K562 (cell line): ENCODE data around the gene GRIA4. TPM values are rescaled to one million over a fixed set of nuclear protein-coding genes. Genes with fewer than 3 reads are reported as not detected.

Source experiments
- ARID4B ChIP-seq: sonication (generic); formaldehyde crosslinking; IDR thresholded peaks from 2 replicates; pipeline ENCODE4 v1.8.0; 2022; ENCODE audit warnings: mild to moderate bottlenecking, missing genetic modification reagents
- CREB1 ChIP-seq, 2 experiments: sonication (generic) in 1 of 2; formaldehyde crosslinking in 1 of 2; IDR thresholded peaks; 2 replicates each; pipeline versions ENCODE4 v1.6.1 to v1.8.0; 2012 to 2022; ENCODE audit warnings: inconsistent platforms in 1 of 2, mild to moderate bottlenecking in 1 of 2, missing genetic modification reagents in 1 of 2, moderate library complexity in 1 of 2
- ETV5 ChIP-seq: sonication (generic); formaldehyde crosslinking; IDR thresholded peaks from 2 replicates; pipeline ENCODE4 v1.4.0; 2020; ENCODE audit warnings: low read depth, mild to moderate bottlenecking, missing genetic modification reagents
- FOS ChIP-seq: IDR thresholded peaks from 3 replicates; pipeline ENCODE4 v1.6.1; 2011; ENCODE audit not compliant: insufficient read length; ENCODE audit errors: extremely low read depth
- IRF1 ChIP-seq: sonication (generic); formaldehyde crosslinking; IDR thresholded peaks from 2 replicates; pipeline ENCODE4 v1.8.0; 2022; ENCODE audit warnings: missing genetic modification reagents, mild to moderate bottlenecking, borderline replicate concordance
- L3MBTL2 ChIP-seq: fragments of 450-650 bp; IDR thresholded peaks from 2 replicates; pipeline ENCODE4 v1.6.1; 2016; ENCODE audit warnings: mild to moderate bottlenecking, moderate library complexity
- RBM25 ChIP-seq: fragments of 200-400 bp; formaldehyde crosslinking; IDR thresholded peaks from 2 replicates; pipeline ENCODE4 v1.6.1; 2018; ENCODE audit warnings: low read length, low read depth, moderate library complexity; ENCODE audit not compliant: severe bottlenecking
- THAP12 ChIP-seq: fragments of 250-450 bp; sonication (Bioruptor Pico); IDR thresholded peaks from 2 replicates; pipeline ENCODE4 v1.9.0; 2021; ENCODE audit warnings: mild to moderate bottlenecking, inconsistent platforms
- ZKSCAN1 ChIP-seq: fragments of 150-350 bp; IDR thresholded peaks from 2 replicates; pipeline ENCODE4 v1.6.1; 2016; ENCODE audit warnings: low read depth, low read length
- polyA plus RNA-seq, 8 experiments: library from polyadenylated mRNA; depleted of rRNA in 4 of 8; stranded (reverse) in 5 of 8; unstranded in 3 of 8; fragments of >200 nt; fragmentation: Nextera tagmentation in 2 of 8; fragmentation: Illumina TruSeq in 1 of 8; extraction: Ambion mirVana in 2 of 8; extraction: Trizol in 1 of 8; gene quantifications; 2 replicates each; pipeline versions ENCODE4 v1.2.1 to v1.2.3, GENCODE V29; 2011 to 2014; ENCODE audit warnings: inconsistent platforms in 1 of 8, missing spikeins in 1 of 8
- total RNA-seq, 7 experiments: library from RNA; depleted of rRNA in 6 of 7; stranded (reverse); fragments of >200 nt in 6 of 7; fragmentation: Illumina TruSeq in 2 of 7; extraction: Trizol in 2 of 7; gene quantifications; 2 replicates each; pipeline versions ENCODE4 v1.2.1 to v1.2.3, GENCODE V29; 2011 to 2021; ENCODE audit warnings: low replicate concordance in 1 of 7

Gene GRIA4
- total and polyA plus RNA-seq, 9 of the 15 experiments (the other 6 are each of a cell fraction or from before 2014, with no cell fraction given): not detected

- TF ChIP-seq ARID4B (no peak), L3MBTL2 (no peak), CREB1 (IDR thresholded peaks at IDR 0.05) (no peak), CREB1 (CRISPR knock-in tag; IDR thresholded peaks at IDR 0.05) (no peak), ZKSCAN1 (no peak), ETV5 (CRISPR knock-in tag) (no peak), IRF1 (CRISPR knock-in tag) (no peak), THAP12 (no peak), FOS (no peak), RBM25 (no peak)
Measured at GRCh38 chr11:105884436-105884835, 274.6 kb downstream of the GRIA4 start (continued).
